Progenitor cell of endocrine pancreas (in vitro differentiated cells): ENCODE data around the gene SHKBP1. TPM values are rescaled to one million over a fixed set of nuclear protein-coding genes. Genes with fewer than 3 reads are reported as not detected.

Source experiments
- DNase-seq: peaks from one replicate; pipeline ENCODE4 v3.0.0; 2021; ENCODE audit warnings: low spot score; ENCODE audit not compliant: unreplicated experiment
- H3K27ac Mint-ChIP-seq: 2 replicates; pipeline ENCODE4 v1.8.0; 2021; ENCODE audit warnings: mild to moderate bottlenecking, moderate library complexity, mixed read lengths
- H3K27me3 Mint-ChIP-seq: 2 replicates; pipeline ENCODE4 v1.8.0; 2021; ENCODE audit warnings: mixed read lengths
- H3K36me3 Mint-ChIP-seq: 2 replicates; pipeline ENCODE4 v1.8.0; 2022; ENCODE audit warnings: mixed read lengths; ENCODE audit not compliant: insufficient read depth
- H3K4me1 Mint-ChIP-seq: 2 replicates; pipeline ENCODE4 v1.8.0; 2021; ENCODE audit warnings: low read depth, mixed read lengths
- H3K4me3 Mint-ChIP-seq: 2 replicates; pipeline ENCODE4 v1.8.0; 2021; ENCODE audit warnings: low read depth, mild to moderate bottlenecking, moderate library complexity, mixed read lengths
- H3K9me3 Mint-ChIP-seq: 2 replicates; pipeline ENCODE4 v1.8.0; 2021; ENCODE audit warnings: low read depth, mixed read lengths
- CTCF ChIP-seq: fragments of 200-600 bp; sonication (generic); IDR thresholded peaks from one replicate; pipeline ENCODE4 v1.5.0; 2021; ENCODE audit warnings: antibody characterized with exemption, mild to moderate bottlenecking; ENCODE audit not compliant: unreplicated experiment
- total RNA-seq: library from RNA; stranded (reverse); gene quantifications from 2 replicates; pipeline ENCODE4 v1.2.1, GENCODE V29; 2021

The SHKBP1 gene
- total RNA-seq, 1 donor from 2014 or later, result 114 TPM

GRCh38 chr19:40598121-40598917 is 21.6 kb downstream of the SHKBP1 start:
- peak; percentile 82 for DNase-seq
- peak; percentile 99 for TF ChIP-seq CTCF
- Mint-ChIP-seq H3K4me3 (peak overlapping the region; percentile 60), H3K27me3 (peaks cover 67% of the 10 kb centered on the region), H3K36me3 (no peaks in the 10 kb centered on the region), H3K9me3 (no peaks in the 10 kb centered on the region), H3K27ac (no peak overlapping the region), H3K4me1 (peaks cover 8% of the 10 kb centered on the region)

GRCh38 chr19:40598918-40599307 is 22.2 kb downstream of the SHKBP1 start:
- Mint-ChIP-seq H3K4me3 (no peak overlapping the region), H3K9me3 (no peaks in the 10 kb centered on the region), H3K36me3 (no peaks in the 10 kb centered on the region), H3K4me1 (peaks cover 8% of the 10 kb centered on the region), H3K27ac (no peak overlapping the region), H3K27me3 (peaks cover 69% of the 10 kb centered on the region)
- DNase-seq, result no peak
- TF ChIP-seq CTCF, result no peak

GRCh38 chr19:40599331-40599901 is 22.7 kb downstream of the SHKBP1 start:
- Mint-ChIP-seq H3K36me3 (no peaks in the 10 kb centered on the region), H3K4me1 (peaks cover 11% of the 10 kb centered on the region), H3K27ac (no peak overlapping the region), H3K27me3 (peaks cover 70% of the 10 kb centered on the region), H3K9me3 (no peaks in the 10 kb centered on the region), H3K4me3 (no peak overlapping the region)
- DNase-seq, result no peak
- TF ChIP-seq CTCF, result no peak

GRCh38 chr19:40599902-40600569 is 23.4 kb downstream of the SHKBP1 start:
- Mint-ChIP-seq H3K4me1 (peaks cover 11% of the 10 kb centered on the region), H3K4me3 (no peak overlapping the region), H3K27ac (no peak overlapping the region), H3K9me3 (no peaks in the 10 kb centered on the region), H3K27me3 (peaks cover 69% of the 10 kb centered on the region), H3K36me3 (no peaks in the 10 kb centered on the region)
- TF ChIP-seq CTCF, result no peak
- no peak for DNase-seq

- no peaks in the 10 kb centered on the region for H3K9me3 Mint-ChIP-seq
- H3K4me1 Mint-ChIP-seq, result peaks cover 11% of the 10 kb centered on the region
- peaks cover 71% of the 10 kb centered on the region for H3K27me3 Mint-ChIP-seq
- no peaks in the 10 kb centered on the region for H3K36me3 Mint-ChIP-seq
- peak overlapping the region; percentile 52 for H3K4me3 Mint-ChIP-seq
- no peak for DNase-seq
- no peak overlapping the region for H3K27ac Mint-ChIP-seq
- TF ChIP-seq CTCF, result peak; percentile 11
Observed at GRCh38 chr19:40600570-40601133, 24.0 kb downstream of the SHKBP1 start.
